C4-2B (cell line): ENCODE data around the gene JAK1.

Experiments used
- CTCF ChIP-seq: fragments of 450-650 bp; conservative IDR thresholded peaks from 2 replicates; pipeline ENCODE4 v1.5.1; 2017; ENCODE audit warnings: mild to moderate bottlenecking
- ZFX ChIP-seq: fragments of 450-650 bp; IDR thresholded peaks from 2 replicates; pipeline ENCODE4 v1.6.1; 2017

- TF ChIP-seq CTCF (no peak), ZFX (no peak)
Observed at GRCh38 chr1:64887689-64888217, 78.6 kb downstream of the JAK1 start.
